D341Med (cell line): ENCODE results near the gene COL23A1.

Experiments
- DNase-seq: peaks from one replicate; pipeline ENCODE4 v3.0.0; 2012; ENCODE audit warnings: low spot score

The COL23A1 gene

DNA sequence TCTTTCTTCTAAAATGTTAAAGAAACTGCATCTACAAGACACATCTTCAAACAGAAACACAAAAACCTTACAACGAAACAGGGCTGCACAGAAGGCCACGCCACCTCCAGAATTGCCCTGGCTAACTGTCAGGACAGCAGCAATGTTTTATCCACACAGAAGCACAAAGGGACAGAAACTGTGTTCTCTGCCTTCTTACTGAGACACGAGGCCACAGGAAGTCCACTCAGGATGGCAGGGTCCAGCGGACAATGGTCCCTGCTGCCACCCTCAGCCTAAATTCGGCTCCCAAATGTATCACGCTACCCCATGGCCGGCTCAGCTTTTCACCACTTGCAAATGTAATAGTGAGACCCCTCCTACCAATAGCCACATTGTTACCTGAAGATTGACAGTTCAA, 197.8 kb downstream of the COL23A1 start:
- DNase-seq, result no peak

- DNase-seq, result no peak
Measured at GRCh38 chr5:178391480-178391879, 198.7 kb downstream of the COL23A1 start.

DNA sequence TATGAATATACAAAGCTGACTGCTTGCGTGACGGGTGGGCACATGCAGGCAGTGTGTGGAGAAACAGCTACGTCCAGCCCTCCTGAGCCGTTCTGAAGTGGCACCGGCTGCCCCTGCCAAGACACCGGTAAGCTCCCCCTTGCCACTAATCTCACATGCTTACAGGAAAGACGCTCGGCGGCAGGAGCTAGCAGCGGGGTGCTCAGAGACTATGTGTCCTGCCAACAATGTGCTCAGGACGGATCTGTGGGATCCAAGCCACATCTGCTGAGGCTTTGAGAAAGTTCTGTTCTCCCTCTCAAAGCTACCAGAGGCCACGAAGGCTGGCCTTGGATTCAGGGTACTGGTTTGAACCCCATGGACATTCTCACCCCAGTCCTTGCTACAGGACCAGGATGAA, 200.4 kb downstream of the COL23A1 start:
- DNase-seq, result no peak

- DNase-seq, result no peak
Measured at GRCh38 chr5:178389026-178389729, 201.0 kb downstream of the COL23A1 start.

GRCh38 chr5:178388386-178389025, 201.7 kb downstream of the COL23A1 start:
- DNase-seq, result no peak

GRCh38 chr5:178387856-178388190, 202.4 kb downstream of the COL23A1 start:
- no peak for DNase-seq

DNA sequence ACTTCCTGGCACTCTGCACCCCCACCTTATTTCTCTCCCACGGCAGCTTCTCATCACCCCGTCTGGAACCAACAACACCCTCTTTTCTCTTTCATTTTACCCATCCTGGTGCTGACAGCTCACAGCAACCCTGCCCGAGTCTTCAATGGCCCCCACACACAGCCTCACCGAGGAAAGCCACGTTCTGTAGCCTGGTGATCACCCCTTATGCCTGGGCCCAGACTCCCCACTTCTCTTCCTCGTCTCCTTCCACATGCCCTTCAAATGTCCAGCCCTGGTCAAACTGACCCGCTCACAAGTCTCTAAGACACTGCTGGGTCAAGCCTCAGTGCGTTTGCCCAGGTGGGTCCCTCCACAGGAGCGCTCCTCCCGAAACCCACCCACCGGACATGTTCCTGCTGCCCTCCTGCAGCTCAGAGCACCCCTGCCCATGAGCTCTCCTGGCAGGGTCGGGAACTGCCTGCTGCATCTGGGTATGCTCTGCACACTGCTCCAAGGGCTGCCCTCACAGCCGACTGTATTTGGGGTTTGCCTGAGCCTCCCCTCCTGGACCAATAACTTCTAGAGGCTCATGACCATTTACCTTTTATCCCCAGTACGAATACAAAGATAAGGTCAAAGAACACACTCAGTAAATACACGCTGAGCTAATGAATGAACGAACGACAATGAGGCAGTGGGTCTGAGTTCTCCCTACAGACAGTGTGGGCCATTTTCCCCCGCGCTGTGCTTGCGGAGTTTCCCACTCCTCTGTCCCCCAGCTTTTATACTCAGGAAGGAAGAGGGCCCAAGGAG, 202.9 kb downstream of the COL23A1 start:
- no peak for DNase-seq

GRCh38 chr5:178386336-178386931, 203.8 kb downstream of the COL23A1 start:
- DNase-seq, result no peak

GRCh38 chr5:178385496-178385890, 204.7 kb downstream of the COL23A1 start:
- no peak for DNase-seq

DNA sequence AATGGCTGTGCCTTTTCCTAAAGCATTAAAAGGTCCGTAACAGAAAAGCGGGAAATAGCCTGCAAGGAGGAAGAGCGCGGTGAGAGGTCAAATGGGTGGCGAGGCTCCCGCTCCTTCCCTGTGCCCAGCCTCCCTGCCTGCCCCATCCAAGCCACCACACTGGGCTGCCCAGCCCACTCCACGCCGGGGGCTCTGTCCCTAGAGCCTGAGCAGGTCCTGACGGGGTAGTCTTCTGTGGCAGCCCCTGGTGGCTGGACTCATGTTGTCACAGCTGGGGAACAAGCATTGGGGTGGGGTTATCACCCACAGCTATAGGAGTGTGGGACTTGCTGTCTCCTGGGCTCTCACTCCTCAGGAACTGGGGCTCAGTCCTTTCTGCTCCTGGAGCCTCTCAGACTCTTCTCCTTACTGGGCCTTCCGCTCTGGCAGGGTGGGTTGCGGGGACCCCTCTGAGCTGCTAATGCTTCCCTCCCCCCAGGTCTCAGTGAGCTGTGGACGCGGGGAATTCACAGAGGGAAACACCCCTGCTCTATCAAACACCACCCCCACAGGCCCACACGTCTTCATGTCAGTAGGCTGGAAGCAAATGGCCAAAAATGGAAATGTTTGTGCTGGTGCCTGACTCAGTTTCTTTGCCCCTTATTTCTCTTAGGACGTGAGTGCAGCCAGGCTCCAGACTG, 205.2 kb downstream of the COL23A1 start:
- no peak for DNase-seq

- DNase-seq, result no peak
Measured at GRCh38 chr5:178383919-178384815, 206.0 kb downstream of the COL23A1 start.

GRCh38 chr5:178383301-178383918, 206.8 kb downstream of the COL23A1 start:
- no peak for DNase-seq

DNA sequence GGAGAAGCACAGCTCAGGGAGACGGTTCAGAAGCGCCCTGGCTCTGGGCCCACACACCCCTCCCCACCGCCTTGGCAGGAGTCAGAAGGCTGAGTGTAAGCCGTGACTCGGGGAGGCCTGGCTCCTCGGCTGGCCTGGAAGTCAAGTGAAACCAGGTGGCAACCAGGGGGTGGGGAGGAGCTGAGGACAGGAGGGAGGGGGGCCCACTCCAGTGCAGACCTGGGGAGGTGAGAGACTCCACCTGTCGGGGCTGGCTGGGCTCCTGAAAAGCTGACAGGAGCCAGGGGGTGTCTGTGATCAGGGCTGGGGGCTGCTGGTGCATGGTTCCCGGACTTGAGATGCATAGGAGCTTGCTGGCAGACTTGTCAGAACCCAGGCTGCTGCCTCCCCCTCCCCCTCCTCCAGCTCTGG, 207.4 kb downstream of the COL23A1 start:
- no peak for DNase-seq

- no peak for DNase-seq
Measured at GRCh38 chr5:178381921-178382695, 208.1 kb downstream of the COL23A1 start.

DNA sequence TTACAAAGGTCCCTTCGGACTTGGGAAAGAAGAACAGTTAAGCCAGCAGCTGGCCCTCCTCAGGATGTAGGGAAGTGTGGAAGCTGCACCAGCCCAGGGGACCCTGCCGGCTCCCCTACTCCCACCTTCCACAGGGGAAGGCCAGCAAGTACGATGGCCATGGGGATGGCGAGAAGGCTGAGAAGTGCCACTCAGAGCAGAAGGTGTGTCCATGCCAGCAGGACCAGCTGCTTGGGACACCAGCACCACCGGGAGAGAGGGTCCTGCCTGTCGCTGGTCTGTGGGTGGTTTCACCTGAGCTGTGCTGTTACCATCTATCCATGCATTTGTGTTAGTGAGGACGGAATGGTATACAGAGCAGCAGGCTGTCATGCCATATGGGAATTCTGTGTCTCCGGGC, 209.0 kb downstream of the COL23A1 start:
- DNase-seq, result no peak

GRCh38 chr5:178380541-178381074, 209.6 kb downstream of the COL23A1 start:
- DNase-seq, result no peak

DNA sequence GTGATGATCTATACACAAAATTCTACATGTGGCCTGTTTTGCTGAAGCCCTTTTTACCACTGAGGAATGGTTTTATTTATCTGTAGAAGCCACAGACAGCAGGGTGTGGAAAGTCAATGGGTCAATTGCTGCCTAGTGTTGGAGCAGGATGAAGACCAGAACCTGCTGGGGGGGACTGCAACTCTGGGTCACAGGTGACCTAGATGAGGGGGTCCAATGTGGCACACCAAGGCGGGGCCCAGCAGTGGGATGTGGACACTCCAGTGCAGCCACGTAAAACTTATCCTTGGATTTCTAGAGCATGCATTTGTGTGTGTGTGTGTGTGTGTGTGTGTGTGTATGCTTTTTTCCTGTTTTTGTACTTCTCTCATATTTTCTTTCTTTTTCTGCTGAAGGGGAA, 210.1 kb downstream of the COL23A1 start:
- no peak for DNase-seq

GRCh38 chr5:178378527-178379484, 211.4 kb downstream of the COL23A1 start:
- no peak for DNase-seq
